ENCODE data around the gene PAX3. TPM values are rescaled to one million over a fixed set of nuclear protein-coding genes. Genes with fewer than 3 reads are reported as not detected.
"Not testable (repeated sequence)": the region's sequence is repeated elsewhere in the genome, so short reads cannot be mapped to it uniquely, and the experiment has no call there.

PAX3 gene
- total RNA-seq, 2 donors from 2014 or later: not detected

GRCh38 chr2:222193328-222193983, 105.3 kb downstream of the PAX3 start:
- no peak for DNase-seq
- no peak overlapping the region for H3K4me3 Mint-ChIP-seq
- ATAC-seq: no peak
- no peak overlapping the region for H3K27ac Mint-ChIP-seq
- no peaks in the 10 kb centered on the region for H3K4me1 Mint-ChIP-seq
- H3K36me3 Mint-ChIP-seq (ENCODE audit: low read depth): no peaks in the 10 kb centered on the region
- peaks cover 4% of the 10 kb centered on the region for H3K27me3 Mint-ChIP-seq
- no peaks in the 10 kb centered on the region for H3K9me3 ChIP-seq (ENCODE audit: control insufficient read depth, low read length, poor library complexity, severe bottlenecking)

- ATAC-seq (no peak), DNase-seq (no peak)
- Mint-ChIP-seq H3K27me3 (peaks cover 1% of the 10 kb centered on the region), H3K27ac (no peak overlapping the region), H3K4me1 (no peaks in the 10 kb centered on the region), H3K4me3 (no peak overlapping the region), H3K36me3 (ENCODE audit: low read depth) (no peaks in the 10 kb centered on the region)
- H3K9me3 ChIP-seq (ENCODE audit: control insufficient read depth, low read length, poor library complexity, severe bottlenecking): no peaks in the 10 kb centered on the region
Measured at GRCh38 chr2:222180619-222181018, 118.2 kb downstream of the PAX3 start.

GRCh38 chr2:222179592-222179991, 119.2 kb downstream of the PAX3 start:
- no peaks in the 10 kb centered on the region for H3K9me3 ChIP-seq (ENCODE audit: control insufficient read depth, low read length, poor library complexity, severe bottlenecking)
- H3K36me3 Mint-ChIP-seq (ENCODE audit: low read depth): no peaks in the 10 kb centered on the region
- DNase-seq (no peak), ATAC-seq (no peak)
- H3K4me3 Mint-ChIP-seq: no peak overlapping the region
- H3K27me3 Mint-ChIP-seq: peaks cover 7% of the 10 kb centered on the region
- H3K27ac Mint-ChIP-seq: no peak overlapping the region
- H3K4me1 Mint-ChIP-seq: no peaks in the 10 kb centered on the region

- no peaks in the 10 kb centered on the region for H3K4me1 Mint-ChIP-seq
- DNase-seq (no peak), ATAC-seq (no peak)
- H3K9me3 ChIP-seq (ENCODE audit: control insufficient read depth, low read length, poor library complexity, severe bottlenecking): no peaks in the 10 kb centered on the region
- no peak overlapping the region for H3K4me3 Mint-ChIP-seq
- H3K36me3 Mint-ChIP-seq (ENCODE audit: low read depth): no peaks in the 10 kb centered on the region
- no peak overlapping the region for H3K27ac Mint-ChIP-seq
- H3K27me3 Mint-ChIP-seq: peaks cover 7% of the 10 kb centered on the region
Measured at GRCh38 chr2:222178450-222178849, 120.3 kb downstream of the PAX3 start.

GRCh38 chr2:222176890-222177289, 121.9 kb downstream of the PAX3 start:
- no peak for DNase-seq
- H3K27ac Mint-ChIP-seq: no peak overlapping the region
- H3K9me3 ChIP-seq (ENCODE audit: control insufficient read depth, low read length, poor library complexity, severe bottlenecking): no peaks in the 10 kb centered on the region
- peaks cover 7% of the 10 kb centered on the region for H3K27me3 Mint-ChIP-seq
- ATAC-seq: no peak
- no peaks in the 10 kb centered on the region for H3K4me1 Mint-ChIP-seq
- H3K36me3 Mint-ChIP-seq (ENCODE audit: low read depth): no peaks in the 10 kb centered on the region
- no peak overlapping the region for H3K4me3 Mint-ChIP-seq

GRCh38 chr2:222174450-222174849, 124.3 kb downstream of the PAX3 start:
- no peaks in the 10 kb centered on the region for H3K36me3 Mint-ChIP-seq (ENCODE audit: low read depth)
- DNase-seq: no peak
- H3K4me3 Mint-ChIP-seq: no peak overlapping the region
- no peak for ATAC-seq
- no peak overlapping the region for H3K27ac Mint-ChIP-seq
- no peaks in the 10 kb centered on the region for H3K4me1 Mint-ChIP-seq
- no peaks in the 10 kb centered on the region for H3K9me3 ChIP-seq (ENCODE audit: control insufficient read depth, low read length, poor library complexity, severe bottlenecking)
- H3K27me3 Mint-ChIP-seq: peaks cover 7% of the 10 kb centered on the region

- no peaks in the 10 kb centered on the region for H3K9me3 ChIP-seq (ENCODE audit: control insufficient read depth, low read length, poor library complexity, severe bottlenecking)
- H3K27ac Mint-ChIP-seq: no peak overlapping the region
- H3K4me3 Mint-ChIP-seq: no peak overlapping the region
- no peak for DNase-seq
- ATAC-seq: no peak
- no peaks in the 10 kb centered on the region for H3K4me1 Mint-ChIP-seq
- H3K27me3 Mint-ChIP-seq: no peaks in the 10 kb centered on the region
- H3K36me3 Mint-ChIP-seq (ENCODE audit: low read depth): no peaks in the 10 kb centered on the region
Measured at GRCh38 chr2:222169346-222169745, 129.5 kb downstream of the PAX3 start.

GRCh38 chr2:222167762-222168161, 131.0 kb downstream of the PAX3 start:
- ATAC-seq: no peak
- no peaks in the 10 kb centered on the region for H3K9me3 ChIP-seq (ENCODE audit: control insufficient read depth, low read length, poor library complexity, severe bottlenecking)
- DNase-seq: no peak
- Mint-ChIP-seq H3K4me3 (no peak overlapping the region), H3K36me3 (ENCODE audit: low read depth) (no peaks in the 10 kb centered on the region), H3K27me3 (no peaks in the 10 kb centered on the region), H3K4me1 (no peaks in the 10 kb centered on the region), H3K27ac (no peak overlapping the region)

- ATAC-seq (no peak), DNase-seq (no peak)
- H3K4me1 Mint-ChIP-seq: no peaks in the 10 kb centered on the region
- no peak overlapping the region for H3K27ac Mint-ChIP-seq
- no peak overlapping the region for H3K4me3 Mint-ChIP-seq
- no peaks in the 10 kb centered on the region for H3K27me3 Mint-ChIP-seq
- H3K36me3 Mint-ChIP-seq (ENCODE audit: low read depth): no peaks in the 10 kb centered on the region
- H3K9me3 ChIP-seq (ENCODE audit: control insufficient read depth, low read length, poor library complexity, severe bottlenecking): no peaks in the 10 kb centered on the region
Measured at GRCh38 chr2:222160944-222161343, 137.9 kb downstream of the PAX3 start.

- Mint-ChIP-seq H3K27ac (no peak overlapping the region), H3K36me3 (ENCODE audit: low read depth) (no peaks in the 10 kb centered on the region), H3K27me3 (no peaks in the 10 kb centered on the region), H3K4me3 (no peak overlapping the region), H3K4me1 (no peaks in the 10 kb centered on the region)
- ATAC-seq: no peak
- DNase-seq: no peak
- H3K9me3 ChIP-seq (ENCODE audit: control insufficient read depth, low read length, poor library complexity, severe bottlenecking): no peaks in the 10 kb centered on the region
Measured at GRCh38 chr2:222160125-222160524, 138.7 kb downstream of the PAX3 start.

- DNase-seq (no peak), ATAC-seq (no peak)
- H3K36me3 Mint-ChIP-seq (ENCODE audit: low read depth): no peaks in the 10 kb centered on the region
- H3K27me3 Mint-ChIP-seq: no peaks in the 10 kb centered on the region
- no peaks in the 10 kb centered on the region for H3K4me1 Mint-ChIP-seq
- no peak overlapping the region for H3K4me3 Mint-ChIP-seq
- H3K27ac Mint-ChIP-seq: no peak overlapping the region
- no peaks in the 10 kb centered on the region for H3K9me3 ChIP-seq (ENCODE audit: control insufficient read depth, low read length, poor library complexity, severe bottlenecking)
Measured at GRCh38 chr2:222159221-222159620, 139.6 kb downstream of the PAX3 start.

GRCh38 chr2:222155003-222155664, 143.7 kb downstream of the PAX3 start:
- not testable (repeated sequence) for DNase-seq; H3K4me3 Mint-ChIP-seq; H3K4me1 Mint-ChIP-seq; ATAC-seq; H3K27me3 Mint-ChIP-seq; H3K9me3 ChIP-seq (ENCODE audit: control insufficient read depth, low read length, poor library complexity, severe bottlenecking); H3K36me3 Mint-ChIP-seq (ENCODE audit: low read depth); H3K27ac Mint-ChIP-seq
